Type B pancreatic cell (in vitro differentiated cells): ENCODE results near the gene ITGB3. TPM values are rescaled to one million over a fixed set of nuclear protein-coding genes. Genes with fewer than 3 reads are reported as not detected.

ENCODE experiments used
- DNase-seq: peaks from one replicate; pipeline ENCODE4 v3.0.0; 2021; ENCODE audit warnings: mixed read lengths; ENCODE audit not compliant: unreplicated experiment; ENCODE audit errors: extremely low spot score
- H3K27ac Mint-ChIP-seq: 2 replicates; pipeline ENCODE4 v1.8.0; 2021; ENCODE audit warnings: mild to moderate bottlenecking, mixed read lengths
- H3K27me3 Mint-ChIP-seq: 2 replicates; pipeline ENCODE4 v1.8.0; 2021; ENCODE audit warnings: mixed read lengths
- H3K36me3 Mint-ChIP-seq: 2 replicates; pipeline ENCODE4 v1.8.0; 2021; ENCODE audit warnings: mixed read lengths
- H3K4me1 Mint-ChIP-seq: one replicate; pipeline ENCODE4 v1.8.0; 2021; ENCODE audit warnings: mixed read lengths; ENCODE audit not compliant: unreplicated experiment
- H3K4me3 Mint-ChIP-seq: 2 replicates; pipeline ENCODE4 v1.8.0; 2021; ENCODE audit warnings: mild to moderate bottlenecking, mixed read lengths
- H3K9me3 Mint-ChIP-seq: 2 replicates; pipeline ENCODE4 v1.8.0; 2021; ENCODE audit warnings: mixed read lengths
- long read RNA-seq: library from polyadenylated mRNA; unstranded; transcript quantifications from one replicate; pipeline ENCODE4 v2.0.0, GENCODE V29; 2020
- total RNA-seq: library from RNA; stranded (reverse); gene quantifications from 2 replicates; pipeline ENCODE4 v1.2.1, GENCODE V29; 2021; ENCODE audit warnings: low replicate concordance
- TF ChIP-seq, protein P1 (sequence below): fragments of 200-600 bp; sonication (generic); conservative IDR thresholded peaks from 2 replicates; pipeline ENCODE4 v1.5.0; 2021; ENCODE audit warnings: antibody characterized with exemption, mild to moderate bottlenecking

The ITGB3 gene
- 0.36 and 1.6 TPM in 2 replicates for total RNA-seq
- long read RNA-seq = 0 reads

DNA sequence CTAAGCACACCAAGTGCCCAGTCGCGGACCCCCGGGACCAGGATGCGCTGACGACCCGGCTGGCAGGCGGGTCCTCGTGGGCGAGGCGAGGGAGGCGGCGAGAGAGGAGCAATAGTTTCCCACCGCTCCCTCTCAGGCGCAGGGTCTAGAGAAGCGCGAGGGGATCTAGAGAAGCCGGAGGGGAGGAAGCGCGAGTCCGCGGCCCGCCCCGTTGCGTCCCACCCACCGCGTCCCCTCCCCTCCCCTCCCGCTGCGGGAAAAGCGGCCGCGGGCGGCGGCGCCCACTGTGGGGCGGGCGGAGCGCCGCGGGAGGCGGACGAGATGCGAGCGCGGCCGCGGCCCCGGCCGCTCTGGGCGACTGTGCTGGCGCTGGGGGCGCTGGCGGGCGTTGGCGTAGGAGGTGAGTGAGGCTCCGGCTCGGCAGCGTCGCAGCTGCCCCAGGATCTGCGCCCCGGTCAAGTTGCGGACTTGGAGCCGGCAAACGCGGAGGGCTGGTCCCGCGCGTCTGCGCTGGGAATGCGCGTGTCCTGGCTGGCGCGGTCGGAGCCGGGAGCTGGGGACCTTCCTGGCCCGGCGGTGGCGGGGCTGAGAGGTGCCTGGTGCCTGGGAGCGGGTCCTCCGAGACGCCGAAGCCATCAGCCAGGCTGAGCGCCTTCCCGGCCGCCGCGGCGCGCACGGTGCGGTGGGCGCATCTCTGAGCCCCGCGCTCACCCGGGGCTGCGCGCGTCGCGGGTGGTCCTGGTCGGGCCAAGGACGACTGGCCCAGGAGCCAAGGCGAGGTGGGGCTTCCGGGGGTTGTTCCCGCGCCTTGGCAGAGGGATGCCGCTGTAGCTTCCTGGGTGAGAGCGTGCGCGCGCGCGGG lies at the start of gene ITGB3:
Gene ITGB3 (plus strand): TSS at position 287 of the 862 bp plus-strand sequence. CDS start 35 bp downstream, at position 322.
- peak; percentile 80 for DNase-seq

GRCh38 chr17:47203984-47204721 lies 49.5 kb upstream of the ITGB3 start:
- no peaks in the 10 kb centered on the region for H3K36me3 Mint-ChIP-seq
- DNase-seq = no peak
- H3K9me3 Mint-ChIP-seq = no peaks in the 10 kb centered on the region
- no peak overlapping the region for H3K27ac Mint-ChIP-seq
- H3K4me1 Mint-ChIP-seq = peaks cover 14% of the 10 kb centered on the region
- no peak overlapping the region for H3K4me3 Mint-ChIP-seq
- H3K27me3 Mint-ChIP-seq = no peaks in the 10 kb centered on the region
- TF ChIP-seq, protein P1, sequence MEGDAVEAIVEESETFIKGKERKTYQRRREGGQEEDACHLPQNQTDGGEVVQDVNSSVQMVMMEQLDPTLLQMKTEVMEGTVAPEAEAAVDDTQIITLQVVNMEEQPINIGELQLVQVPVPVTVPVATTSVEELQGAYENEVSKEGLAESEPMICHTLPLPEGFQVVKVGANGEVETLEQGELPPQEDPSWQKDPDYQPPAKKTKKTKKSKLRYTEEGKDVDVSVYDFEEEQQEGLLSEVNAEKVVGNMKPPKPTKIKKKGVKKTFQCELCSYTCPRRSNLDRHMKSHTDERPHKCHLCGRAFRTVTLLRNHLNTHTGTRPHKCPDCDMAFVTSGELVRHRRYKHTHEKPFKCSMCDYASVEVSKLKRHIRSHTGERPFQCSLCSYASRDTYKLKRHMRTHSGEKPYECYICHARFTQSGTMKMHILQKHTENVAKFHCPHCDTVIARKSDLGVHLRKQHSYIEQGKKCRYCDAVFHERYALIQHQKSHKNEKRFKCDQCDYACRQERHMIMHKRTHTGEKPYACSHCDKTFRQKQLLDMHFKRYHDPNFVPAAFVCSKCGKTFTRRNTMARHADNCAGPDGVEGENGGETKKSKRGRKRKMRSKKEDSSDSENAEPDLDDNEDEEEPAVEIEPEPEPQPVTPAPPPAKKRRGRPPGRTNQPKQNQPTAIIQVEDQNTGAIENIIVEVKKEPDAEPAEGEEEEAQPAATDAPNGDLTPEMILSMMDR = no peak

More for the DNA sequence above, at the start of gene ITGB3:
- H3K36me3 Mint-ChIP-seq = no peaks in the 10 kb centered on the region
- H3K27ac Mint-ChIP-seq = peak within 1 kb of the TSS; percentile 56
- H3K9me3 Mint-ChIP-seq = no peaks in the 10 kb centered on the region
- TF ChIP-seq, protein P1 = peak; percentile 68
- H3K27me3 Mint-ChIP-seq = peaks cover 71% of the 10 kb centered on the region
- H3K4me3 Mint-ChIP-seq = peak within 1 kb of the TSS; percentile 89
- H3K4me1 Mint-ChIP-seq = peaks cover 17% of the 10 kb centered on the region

GRCh38 chr17:47204722-47205418 lies 48.8 kb upstream of the ITGB3 start:
- peak overlapping the region; percentile 19 for H3K4me3 Mint-ChIP-seq
- no peak for DNase-seq
- H3K4me1 Mint-ChIP-seq = peaks cover 19% of the 10 kb centered on the region
- H3K36me3 Mint-ChIP-seq = no peaks in the 10 kb centered on the region
- no peaks in the 10 kb centered on the region for H3K27me3 Mint-ChIP-seq
- H3K27ac Mint-ChIP-seq = peak overlapping the region; percentile 90
- H3K9me3 Mint-ChIP-seq = no peaks in the 10 kb centered on the region
- TF ChIP-seq, protein P1 = no peak

GRCh38 chr17:47205419-47205963 lies 48.1 kb upstream of the ITGB3 start:
- Mint-ChIP-seq H3K36me3 (no peaks in the 10 kb centered on the region), H3K27me3 (no peaks in the 10 kb centered on the region), H3K27ac (peak overlapping the region; percentile 90), H3K4me3 (peak overlapping the region; percentile 19), H3K9me3 (no peaks in the 10 kb centered on the region), H3K4me1 (peaks cover 25% of the 10 kb centered on the region)
- no peak for DNase-seq
- TF ChIP-seq, protein P1 = no peak
